Stimulated activated CD8-positive, alpha-beta memory T cell treated with anti-CD3 and anti-CD28 coated beads, Interleukin-2, amount 100 ng/mL, for 1 hour (primary cell): ENCODE data around the gene PLOD2.

ENCODE experiments used
- DNase-seq, 2 donors: peaks; one replicate each; pipeline ENCODE4 v3.0.0-alpha.2; 2020; ENCODE audit warnings: low read depth in 2 of 2

Gene PLOD2

GRCh38 chr3:146040630-146041029 lies 120.4 kb downstream of the PLOD2 start:
- no peak for DNase-seq

GRCh38 chr3:146037697-146038096 lies 123.3 kb downstream of the PLOD2 start:
- DNase-seq = no peak

GRCh38 chr3:146036281-146036680 lies 124.7 kb downstream of the PLOD2 start:
- DNase-seq = no peak

GRCh38 chr3:146035366-146035765 lies 125.6 kb downstream of the PLOD2 start:
- no peak for DNase-seq

- no peak for DNase-seq
Observed at GRCh38 chr3:146033950-146034349, 127.0 kb downstream of the PLOD2 start.

GRCh38 chr3:146026547-146026946 lies 134.4 kb downstream of the PLOD2 start:
- DNase-seq = no peak

- no peak for DNase-seq
Observed at GRCh38 chr3:146024260-146024659, 136.7 kb downstream of the PLOD2 start.

- no peak for DNase-seq
Observed at GRCh38 chr3:146020969-146021368, 140.0 kb downstream of the PLOD2 start.

- DNase-seq = no peak
Observed at GRCh38 chr3:146019508-146019907, 141.5 kb downstream of the PLOD2 start.
